Measurements from ENCODE around the gene BCL11B.

Gene BCL11B

GRCh38 chr14:99159341-99160340 lies 112.4 kb downstream of the BCL11B start:
- H3K27me3 ChIP-seq (ENCODE audit: control insufficient read depth, insufficient read depth, low read length), result no peaks in the 10 kb centered on the region

DNA sequence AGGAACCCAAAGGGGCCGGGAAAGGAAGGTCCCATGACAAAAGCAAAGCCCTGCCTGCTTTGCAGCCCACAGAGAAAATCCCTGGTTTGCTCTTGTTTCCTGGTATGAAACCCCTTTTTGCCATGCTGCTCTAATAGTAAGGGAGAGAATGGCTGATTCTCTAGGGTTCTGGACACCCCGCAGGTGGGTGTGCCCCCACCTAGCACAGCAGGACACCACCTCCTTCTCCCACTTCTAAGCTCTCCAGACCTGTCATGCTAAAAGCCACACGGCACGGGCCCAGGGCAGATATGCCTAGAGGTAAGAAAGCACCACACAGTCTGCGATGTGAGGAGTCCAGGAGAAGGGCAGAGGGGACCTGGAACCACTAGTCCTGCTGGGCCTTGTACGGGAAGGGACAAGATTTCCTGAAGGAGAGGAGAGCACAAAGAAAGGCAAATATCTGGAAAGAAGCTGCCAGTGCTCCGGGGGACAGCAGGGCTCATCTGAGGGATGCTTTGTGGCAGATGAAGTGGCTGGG lies 113.3 kb downstream of the BCL11B start:
- Histone ChIP-seq H3K4me1 (ENCODE audit: control insufficient read depth, insufficient read depth, low read length) (no peaks in the 10 kb centered on the region), H3K27me3 (ENCODE audit: control insufficient read depth, insufficient read depth, low read length) (no peaks in the 10 kb centered on the region), H3K36me3 (ENCODE audit: control insufficient read depth, insufficient read depth, low read length) (no peaks in the 10 kb centered on the region), H3K4me3 (ENCODE audit: low read depth, low read length) (no peak overlapping the region), H3K9me3 (ENCODE audit: control insufficient read depth, insufficient read depth, low read length) (no peaks in the 10 kb centered on the region), H3K9ac (ENCODE audit: low read depth, low read length) (no peak overlapping the region)

More at GRCh38 chr14:99159341-99160340, 112.4 kb downstream of the BCL11B start:
- Histone ChIP-seq H3K4me1 (ENCODE audit: control insufficient read depth, insufficient read depth, low read length) (no peaks in the 10 kb centered on the region), H3K9me3 (ENCODE audit: control insufficient read depth, insufficient read depth, low read length) (no peaks in the 10 kb centered on the region), H3K9ac (ENCODE audit: low read depth, low read length) (no peak overlapping the region), H3K36me3 (ENCODE audit: control insufficient read depth, insufficient read depth, low read length) (no peaks in the 10 kb centered on the region), H3K4me3 (ENCODE audit: low read depth, low read length) (no peak overlapping the region)

GRCh38 chr14:99158150-99158549 lies 113.8 kb downstream of the BCL11B start:
- Histone ChIP-seq H3K27me3 (ENCODE audit: control insufficient read depth, insufficient read depth, low read length) (no peaks in the 10 kb centered on the region), H3K4me1 (ENCODE audit: control insufficient read depth, insufficient read depth, low read length) (no peaks in the 10 kb centered on the region), H3K9me3 (ENCODE audit: control insufficient read depth, insufficient read depth, low read length) (no peaks in the 10 kb centered on the region), H3K9ac (ENCODE audit: low read depth, low read length) (no peak overlapping the region), H3K4me3 (ENCODE audit: low read depth, low read length) (no peak overlapping the region), H3K36me3 (ENCODE audit: control insufficient read depth, insufficient read depth, low read length) (no peaks in the 10 kb centered on the region)

GRCh38 chr14:99157676-99158075 lies 114.3 kb downstream of the BCL11B start:
- Histone ChIP-seq H3K4me3 (ENCODE audit: low read depth, low read length) (no peak overlapping the region), H3K4me1 (ENCODE audit: control insufficient read depth, insufficient read depth, low read length) (no peaks in the 10 kb centered on the region)

DNA sequence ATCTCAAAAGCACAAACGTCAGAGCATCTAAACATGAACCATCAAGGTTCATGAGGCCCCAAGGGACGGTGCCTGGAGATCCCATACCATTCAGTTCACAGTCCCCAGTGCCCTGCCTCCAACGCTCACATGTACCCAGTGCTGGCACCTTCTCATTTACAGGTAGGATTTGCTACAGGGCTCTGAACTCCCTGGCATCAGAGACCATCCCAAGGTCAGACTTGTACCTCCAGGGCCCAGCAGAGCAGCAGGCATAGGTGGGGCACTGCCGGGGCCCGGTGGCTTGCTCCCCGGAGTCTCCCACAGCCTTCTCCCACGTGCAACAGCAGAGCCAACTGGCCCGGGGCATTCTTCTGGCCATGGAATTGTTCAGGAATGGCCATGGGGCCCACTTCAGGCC lies 114.8 kb downstream of the BCL11B start:
- H3K9ac ChIP-seq (ENCODE audit: low read depth, low read length), result no peak overlapping the region
- H3K27me3 ChIP-seq (ENCODE audit: control insufficient read depth, insufficient read depth, low read length), result no peaks in the 10 kb centered on the region
- no peaks in the 10 kb centered on the region for H3K36me3 ChIP-seq (ENCODE audit: control insufficient read depth, insufficient read depth, low read length)
- H3K4me1 ChIP-seq (ENCODE audit: control insufficient read depth, insufficient read depth, low read length), result no peaks in the 10 kb centered on the region
- H3K4me3 ChIP-seq (ENCODE audit: low read depth, low read length), result no peak overlapping the region
- no peaks in the 10 kb centered on the region for H3K9me3 ChIP-seq (ENCODE audit: control insufficient read depth, insufficient read depth, low read length)

More at GRCh38 chr14:99157676-99158075, 114.3 kb downstream of the BCL11B start:
- Histone ChIP-seq H3K9me3 (ENCODE audit: control insufficient read depth, insufficient read depth, low read length) (no peaks in the 10 kb centered on the region), H3K27me3 (ENCODE audit: control insufficient read depth, insufficient read depth, low read length) (no peaks in the 10 kb centered on the region), H3K9ac (ENCODE audit: low read depth, low read length) (no peak overlapping the region), H3K36me3 (ENCODE audit: control insufficient read depth, insufficient read depth, low read length) (no peaks in the 10 kb centered on the region)

DNA sequence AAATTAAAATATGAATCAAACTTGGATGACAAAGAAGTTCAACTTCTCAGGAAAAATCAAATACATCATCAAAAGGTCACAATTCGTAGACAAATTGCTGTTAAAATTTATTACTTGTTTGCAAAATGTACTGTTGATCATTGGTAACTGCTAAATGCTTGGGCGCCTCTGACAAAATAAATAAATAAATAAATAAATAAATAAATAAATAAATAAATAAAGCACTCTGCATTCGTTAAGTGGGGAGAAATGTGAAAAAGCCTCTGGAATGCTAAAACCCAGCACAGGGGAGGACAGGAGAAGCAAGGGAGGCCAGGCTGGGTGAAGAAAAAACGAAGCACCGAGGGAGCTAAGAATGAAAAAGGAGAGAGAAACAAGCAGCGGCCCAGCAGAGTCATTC lies 115.2 kb downstream of the BCL11B start:
- H3K9ac ChIP-seq (ENCODE audit: low read depth, low read length), result no peak overlapping the region
- no peaks in the 10 kb centered on the region for H3K9me3 ChIP-seq (ENCODE audit: control insufficient read depth, insufficient read depth, low read length)
- no peaks in the 10 kb centered on the region for H3K27me3 ChIP-seq (ENCODE audit: control insufficient read depth, insufficient read depth, low read length)
- H3K36me3 ChIP-seq (ENCODE audit: control insufficient read depth, insufficient read depth, low read length), result no peaks in the 10 kb centered on the region
- no peaks in the 10 kb centered on the region for H3K4me1 ChIP-seq (ENCODE audit: control insufficient read depth, insufficient read depth, low read length)
- no peak overlapping the region for H3K4me3 ChIP-seq (ENCODE audit: low read depth, low read length)

DNA sequence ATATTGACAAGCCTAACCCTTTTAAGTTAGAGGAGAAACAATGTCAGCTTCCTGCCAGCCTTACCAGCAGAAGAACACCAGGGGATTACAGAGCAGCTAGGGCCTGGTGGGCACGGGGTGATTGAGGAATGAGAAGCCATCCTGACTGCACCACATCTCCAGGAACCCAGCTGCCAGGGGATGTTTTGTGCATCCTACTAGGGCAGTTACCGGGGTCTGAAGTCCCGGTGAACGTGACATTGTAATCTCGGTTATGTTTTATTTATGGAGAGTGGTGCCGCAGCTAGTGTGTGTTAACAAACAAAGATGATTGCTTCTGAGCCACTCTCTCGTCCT lies 115.9 kb downstream of the BCL11B start:
- Histone ChIP-seq H3K4me3 (ENCODE audit: low read depth, low read length) (no peak overlapping the region), H3K36me3 (ENCODE audit: control insufficient read depth, insufficient read depth, low read length) (no peaks in the 10 kb centered on the region), H3K27me3 (ENCODE audit: control insufficient read depth, insufficient read depth, low read length) (no peaks in the 10 kb centered on the region), H3K9ac (ENCODE audit: low read depth, low read length) (no peak overlapping the region), H3K9me3 (ENCODE audit: control insufficient read depth, insufficient read depth, low read length) (no peaks in the 10 kb centered on the region), H3K4me1 (ENCODE audit: control insufficient read depth, insufficient read depth, low read length) (no peaks in the 10 kb centered on the region)

- no peaks in the 10 kb centered on the region for H3K36me3 ChIP-seq (ENCODE audit: control insufficient read depth, insufficient read depth, low read length)
- no peak overlapping the region for H3K4me3 ChIP-seq (ENCODE audit: low read depth, low read length)
- no peaks in the 10 kb centered on the region for H3K27me3 ChIP-seq (ENCODE audit: control insufficient read depth, insufficient read depth, low read length)
- no peaks in the 10 kb centered on the region for H3K9me3 ChIP-seq (ENCODE audit: control insufficient read depth, insufficient read depth, low read length)
- no peaks in the 10 kb centered on the region for H3K4me1 ChIP-seq (ENCODE audit: control insufficient read depth, insufficient read depth, low read length)
- no peak overlapping the region for H3K9ac ChIP-seq (ENCODE audit: low read depth, low read length)
Observed at GRCh38 chr14:99155173-99156089, 116.6 kb downstream of the BCL11B start.

- H3K9me3 ChIP-seq (ENCODE audit: control insufficient read depth, insufficient read depth, low read length), result no peaks in the 10 kb centered on the region
- H3K4me3 ChIP-seq (ENCODE audit: low read depth, low read length), result no peak overlapping the region
- H3K4me1 ChIP-seq (ENCODE audit: control insufficient read depth, insufficient read depth, low read length), result no peaks in the 10 kb centered on the region
- H3K9ac ChIP-seq (ENCODE audit: low read depth, low read length), result no peak overlapping the region
- no peaks in the 10 kb centered on the region for H3K36me3 ChIP-seq (ENCODE audit: control insufficient read depth, insufficient read depth, low read length)
- no peaks in the 10 kb centered on the region for H3K27me3 ChIP-seq (ENCODE audit: control insufficient read depth, insufficient read depth, low read length)
Observed at GRCh38 chr14:99150236-99150635, 121.8 kb downstream of the BCL11B start.

- H3K4me3 ChIP-seq (ENCODE audit: low read depth, low read length), result no peak overlapping the region
- H3K36me3 ChIP-seq (ENCODE audit: control insufficient read depth, insufficient read depth, low read length), result no peaks in the 10 kb centered on the region
- no peaks in the 10 kb centered on the region for H3K27me3 ChIP-seq (ENCODE audit: control insufficient read depth, insufficient read depth, low read length)
- no peaks in the 10 kb centered on the region for H3K4me1 ChIP-seq (ENCODE audit: control insufficient read depth, insufficient read depth, low read length)
- H3K9ac ChIP-seq (ENCODE audit: low read depth, low read length), result no peak overlapping the region
- no peaks in the 10 kb centered on the region for H3K9me3 ChIP-seq (ENCODE audit: control insufficient read depth, insufficient read depth, low read length)
Observed at GRCh38 chr14:99148861-99149610, 123.0 kb downstream of the BCL11B start.

GRCh38 chr14:99148131-99148530 lies 123.9 kb downstream of the BCL11B start:
- Histone ChIP-seq H3K36me3 (ENCODE audit: control insufficient read depth, insufficient read depth, low read length) (no peaks in the 10 kb centered on the region), H3K4me1 (ENCODE audit: control insufficient read depth, insufficient read depth, low read length) (no peaks in the 10 kb centered on the region), H3K27me3 (ENCODE audit: control insufficient read depth, insufficient read depth, low read length) (no peaks in the 10 kb centered on the region), H3K9ac (ENCODE audit: low read depth, low read length) (no peak overlapping the region), H3K4me3 (ENCODE audit: low read depth, low read length) (no peak overlapping the region), H3K9me3 (ENCODE audit: control insufficient read depth, insufficient read depth, low read length) (no peaks in the 10 kb centered on the region)
